ENCODE measurements around the gene SMPD4. TPM values are rescaled to one million over a fixed set of nuclear protein-coding genes. Genes with fewer than 3 reads are reported as not detected.
"Not testable (repeated sequence)": the region's sequence is repeated elsewhere in the genome, so short reads cannot be mapped to it uniquely, and the experiment has no call there.

The SMPD4 gene
- polyA plus RNA-seq, 1 donor from 2014 or later, result 40.6 TPM

GRCh38 chr2:130135692-130136541 lies 45.5 kb downstream of the SMPD4 start:
- H3F3A ChIP-seq (ENCODE audit: insufficient read depth, low read length, poor library complexity, severe bottlenecking), result no peaks in the 10 kb centered on the region
- H3K4me2 ChIP-seq (ENCODE audit: low read length), result no peak overlapping the region
- no peaks in the 10 kb centered on the region for H3K27me3 ChIP-seq (ENCODE audit: insufficient read depth, low read depth, low read length)
- TF ChIP-seq POLR2AphosphoS5 (IDR thresholded peaks at IDR 0.05) (no peak), MXI1 (conservative IDR thresholded peaks at IDR 0.05; ENCODE audit: poor library complexity, severe bottlenecking) (no peak), EZH2 (IDR thresholded peaks at IDR 0.05; ENCODE audit: borderline replicate concordance, insufficient read depth, low read length, poor library complexity, severe bottlenecking) (no peak), REST (IDR thresholded peaks at IDR 0.05; ENCODE audit: borderline replicate concordance) (no peak), SMC3 (conservative IDR thresholded peaks at IDR 0.05; ENCODE audit: poor library complexity) (no peak), RAD21 (conservative IDR thresholded peaks at IDR 0.05) (no peak), TAF1 (IDR thresholded peaks at IDR 0.05; ENCODE audit: low read depth) (no peak), CTCF (IDR thresholded peaks at IDR 0.05; ENCODE audit: poor library complexity, severe bottlenecking) (no peak), EP300 (conservative IDR thresholded peaks at IDR 0.05; ENCODE audit: poor library complexity, severe bottlenecking) (no peak)
- H3K4me3 ChIP-seq (ENCODE audit: low read length), result no peak overlapping the region
- no peaks in the 10 kb centered on the region for H3K79me2 ChIP-seq (replicated peaks; ENCODE audit: insufficient read depth, low read length)
- no peak overlapping the region for H3K9ac ChIP-seq (ENCODE audit: low read length)
- no peaks in the 10 kb centered on the region for H3K9me2 ChIP-seq (ENCODE audit: insufficient read depth, low read length)
- H3K27ac ChIP-seq (ENCODE audit: low read length), result no peak overlapping the region
- H2AFZ ChIP-seq (ENCODE audit: low read depth, low read length), result no peak overlapping the region
- no peaks in the 10 kb centered on the region for H3K36me3 ChIP-seq (ENCODE audit: insufficient read depth, low read length)
- no peaks in the 10 kb centered on the region for H4K20me1 ChIP-seq (ENCODE audit: insufficient read depth)
- no peaks in the 10 kb centered on the region for H3K9me3 ChIP-seq (ENCODE audit: low read length)

- not testable (repeated sequence) for H3K79me2 ChIP-seq (replicated peaks; ENCODE audit: insufficient read depth, low read length); H3K9me3 ChIP-seq (ENCODE audit: low read length); H3K36me3 ChIP-seq (ENCODE audit: insufficient read depth, low read length); H3K4me2 ChIP-seq (ENCODE audit: low read length); H3F3A ChIP-seq (ENCODE audit: insufficient read depth, low read length, poor library complexity, severe bottlenecking); H2AFZ ChIP-seq (ENCODE audit: low read depth, low read length); H3K27ac ChIP-seq (ENCODE audit: low read length); H3K27me3 ChIP-seq (ENCODE audit: insufficient read depth, low read depth, low read length); H3K9me2 ChIP-seq (ENCODE audit: insufficient read depth, low read length); H4K20me1 ChIP-seq (ENCODE audit: insufficient read depth)
- TF ChIP-seq MXI1 (conservative IDR thresholded peaks at IDR 0.05; ENCODE audit: poor library complexity, severe bottlenecking), result peak; percentile 38
- peak; percentile 62 for TF ChIP-seq POLR2AphosphoS5 (IDR thresholded peaks at IDR 0.05)
- Histone ChIP-seq H3K9ac (ENCODE audit: low read length) (peak within 1 kb of the TSS; percentile 50), H3K4me3 (ENCODE audit: low read length) (peak within 1 kb of the TSS; percentile 56)
Observed at GRCh38 chr2:130129120-130129829, 52.1 kb downstream of the SMPD4 start, which contains the start of gene POTEF. POTEF (minus strand) TSS chr2:130129222; CDS start chr2:130120515, 8,707 bp downstream.

- not testable (repeated sequence) for H3K4me2 ChIP-seq (ENCODE audit: low read length); H3K27ac ChIP-seq (ENCODE audit: low read length); H3K27me3 ChIP-seq (ENCODE audit: insufficient read depth, low read depth, low read length); H2AFZ ChIP-seq (ENCODE audit: low read depth, low read length); H3K9me2 ChIP-seq (ENCODE audit: insufficient read depth, low read length); H3K36me3 ChIP-seq (ENCODE audit: insufficient read depth, low read length); H3F3A ChIP-seq (ENCODE audit: insufficient read depth, low read length, poor library complexity, severe bottlenecking); H3K9ac ChIP-seq (ENCODE audit: low read length); H3K9me3 ChIP-seq (ENCODE audit: low read length); H4K20me1 ChIP-seq (ENCODE audit: insufficient read depth); H3K79me2 ChIP-seq (replicated peaks; ENCODE audit: insufficient read depth, low read length)
- peak overlapping the region; percentile 51 for H3K4me3 ChIP-seq (ENCODE audit: low read length)
Observed at GRCh38 chr2:130128464-130128863, 52.9 kb downstream of the SMPD4 start.

GRCh38 chr2:130127726-130128125 lies 53.7 kb downstream of the SMPD4 start:
- not testable (repeated sequence) for H3K36me3 ChIP-seq (ENCODE audit: insufficient read depth, low read length); H4K20me1 ChIP-seq (ENCODE audit: insufficient read depth); H3K9me2 ChIP-seq (ENCODE audit: insufficient read depth, low read length); H3K4me2 ChIP-seq (ENCODE audit: low read length); H3K9me3 ChIP-seq (ENCODE audit: low read length); H3K27me3 ChIP-seq (ENCODE audit: insufficient read depth, low read depth, low read length); H3K79me2 ChIP-seq (replicated peaks; ENCODE audit: insufficient read depth, low read length); H3F3A ChIP-seq (ENCODE audit: insufficient read depth, low read length, poor library complexity, severe bottlenecking); H3K9ac ChIP-seq (ENCODE audit: low read length); H2AFZ ChIP-seq (ENCODE audit: low read depth, low read length); H3K27ac ChIP-seq (ENCODE audit: low read length)
- peak overlapping the region; percentile 51 for H3K4me3 ChIP-seq (ENCODE audit: low read length)

Measured in neural cell (in vitro differentiated cells).